Stimulated activated CD4-positive, alpha-beta T cell treated with anti-CD3 and anti-CD28 coated beads, TNF-alpha, amount 100 ng/mL, for 24 hours (primary cell): ENCODE data around the gene EXOC3L2.

Source experiments
- DNase-seq, 3 experiments: peaks; one replicate each; pipeline ENCODE4 v3.0.0-alpha.2; 2020; ENCODE audit warnings: low read depth in 3 of 3

Gene EXOC3L2

GRCh38 chr19:45222724-45223123 lies 22.5 kb downstream of the EXOC3L2 start:
- no peak for DNase-seq

- no peak for DNase-seq
Observed at GRCh38 chr19:45218911-45219743, 26.1 kb downstream of the EXOC3L2 start.

GRCh38 chr19:45218426-45218825 lies 26.8 kb downstream of the EXOC3L2 start:
- no peak for DNase-seq

- no peak for DNase-seq
Observed at GRCh38 chr19:45217957-45218334, 27.3 kb downstream of the EXOC3L2 start.

- DNase-seq: no peak
Observed at GRCh38 chr19:45217193-45217956, 27.8 kb downstream of the EXOC3L2 start.

- no peak for DNase-seq
Observed at GRCh38 chr19:45216667-45217066, 28.5 kb downstream of the EXOC3L2 start.

GRCh38 chr19:45215391-45216191 lies 29.6 kb downstream of the EXOC3L2 start:
- no peak for DNase-seq

- no peak for DNase-seq
Observed at GRCh38 chr19:45213031-45213430, 32.2 kb downstream of the EXOC3L2 start.

- no peak for DNase-seq
Observed at GRCh38 chr19:45211751-45212381, 33.3 kb downstream of the EXOC3L2 start.

GRCh38 chr19:45206328-45206727 lies 38.9 kb downstream of the EXOC3L2 start:
- no peak for DNase-seq

GRCh38 chr19:45205810-45206209 lies 39.4 kb downstream of the EXOC3L2 start:
- DNase-seq: no peak

GRCh38 chr19:45202637-45203036 lies 42.6 kb downstream of the EXOC3L2 start:
- no peak for DNase-seq

- no peak for DNase-seq
Observed at GRCh38 chr19:45200568-45200967, 44.6 kb downstream of the EXOC3L2 start.

GRCh38 chr19:45195764-45196163 lies 49.4 kb downstream of the EXOC3L2 start:
- DNase-seq: no peak

- DNase-seq: no peak
Observed at GRCh38 chr19:45191375-45191774, 53.8 kb downstream of the EXOC3L2 start.

GRCh38 chr19:45189971-45190370 lies 55.2 kb downstream of the EXOC3L2 start:
- no peak for DNase-seq

GRCh38 chr19:45187421-45188100 lies 57.6 kb downstream of the EXOC3L2 start:
- no peak for DNase-seq

- no peak for DNase-seq
Observed at GRCh38 chr19:45186509-45187334, 58.5 kb downstream of the EXOC3L2 start.

GRCh38 chr19:45184115-45184514 lies 61.1 kb downstream of the EXOC3L2 start:
- DNase-seq: no peak

GRCh38 chr19:45182758-45183157 lies 62.4 kb downstream of the EXOC3L2 start:
- no peak for DNase-seq
